HL-60 (cell line): Measurements from ENCODE around the gene ANKRD33B.

Experiments
- CTCF ChIP-seq: IDR thresholded peaks from one replicate; pipeline ENCODE4 v1.5.1; 2011; ENCODE audit warnings: low read length, control low read depth, inconsistent platforms; ENCODE audit not compliant: insufficient read depth
- GABPA ChIP-seq: IDR thresholded peaks from 2 replicates; pipeline ENCODE4 v1.6.1; 2012; ENCODE audit warnings: low read depth
- POLR2AphosphoS5 ChIP-seq: IDR thresholded peaks from 2 replicates; pipeline ENCODE4 v1.6.1; 2012; ENCODE audit warnings: low read depth
- TF ChIP-seq, protein P1 (sequence below): IDR thresholded peaks from 2 replicates; pipeline ENCODE4 v1.6.1; 2012; ENCODE audit warnings: low read depth; ENCODE audit not compliant: insufficient replicate concordance

DNA sequence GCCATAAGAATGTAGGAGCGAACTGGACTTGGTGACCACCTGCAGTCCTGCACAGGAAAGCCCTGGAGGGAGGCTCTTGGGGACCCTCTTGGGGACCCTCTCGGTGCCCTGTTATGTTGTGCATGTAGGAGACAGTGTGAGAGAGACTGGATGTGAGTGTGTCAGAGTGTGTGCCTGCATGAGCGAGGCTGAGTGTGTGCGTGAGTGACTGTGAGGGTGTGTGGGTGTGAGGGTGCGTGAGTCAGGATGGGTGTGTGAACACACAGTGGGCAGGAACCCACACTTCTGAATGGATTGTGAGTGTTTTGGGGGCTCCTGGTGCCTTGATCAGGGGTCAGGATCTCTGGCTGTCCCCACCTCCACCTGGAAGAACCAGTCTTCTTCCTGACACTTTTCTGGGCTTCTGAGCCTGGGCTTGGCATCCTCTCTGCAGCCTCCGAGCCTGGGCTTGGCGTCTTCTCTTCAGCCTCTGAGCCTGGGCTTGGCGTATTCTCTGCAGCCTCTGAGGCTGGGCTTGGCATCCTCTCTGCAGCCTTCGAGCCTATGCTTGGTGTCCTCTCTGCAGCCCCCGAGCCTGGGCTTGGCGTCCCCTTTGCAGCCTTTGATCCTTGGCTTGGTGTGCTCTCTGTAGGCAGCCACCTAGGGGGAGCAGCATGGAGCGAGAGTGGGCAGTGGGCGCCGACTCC is 25.6 kb upstream of the ANKRD33B start:
- TF ChIP-seq CTCF, result no peak
- TF ChIP-seq GABPA, result no peak
- no peak for TF ChIP-seq POLR2AphosphoS5
- TF ChIP-seq, protein P1, sequence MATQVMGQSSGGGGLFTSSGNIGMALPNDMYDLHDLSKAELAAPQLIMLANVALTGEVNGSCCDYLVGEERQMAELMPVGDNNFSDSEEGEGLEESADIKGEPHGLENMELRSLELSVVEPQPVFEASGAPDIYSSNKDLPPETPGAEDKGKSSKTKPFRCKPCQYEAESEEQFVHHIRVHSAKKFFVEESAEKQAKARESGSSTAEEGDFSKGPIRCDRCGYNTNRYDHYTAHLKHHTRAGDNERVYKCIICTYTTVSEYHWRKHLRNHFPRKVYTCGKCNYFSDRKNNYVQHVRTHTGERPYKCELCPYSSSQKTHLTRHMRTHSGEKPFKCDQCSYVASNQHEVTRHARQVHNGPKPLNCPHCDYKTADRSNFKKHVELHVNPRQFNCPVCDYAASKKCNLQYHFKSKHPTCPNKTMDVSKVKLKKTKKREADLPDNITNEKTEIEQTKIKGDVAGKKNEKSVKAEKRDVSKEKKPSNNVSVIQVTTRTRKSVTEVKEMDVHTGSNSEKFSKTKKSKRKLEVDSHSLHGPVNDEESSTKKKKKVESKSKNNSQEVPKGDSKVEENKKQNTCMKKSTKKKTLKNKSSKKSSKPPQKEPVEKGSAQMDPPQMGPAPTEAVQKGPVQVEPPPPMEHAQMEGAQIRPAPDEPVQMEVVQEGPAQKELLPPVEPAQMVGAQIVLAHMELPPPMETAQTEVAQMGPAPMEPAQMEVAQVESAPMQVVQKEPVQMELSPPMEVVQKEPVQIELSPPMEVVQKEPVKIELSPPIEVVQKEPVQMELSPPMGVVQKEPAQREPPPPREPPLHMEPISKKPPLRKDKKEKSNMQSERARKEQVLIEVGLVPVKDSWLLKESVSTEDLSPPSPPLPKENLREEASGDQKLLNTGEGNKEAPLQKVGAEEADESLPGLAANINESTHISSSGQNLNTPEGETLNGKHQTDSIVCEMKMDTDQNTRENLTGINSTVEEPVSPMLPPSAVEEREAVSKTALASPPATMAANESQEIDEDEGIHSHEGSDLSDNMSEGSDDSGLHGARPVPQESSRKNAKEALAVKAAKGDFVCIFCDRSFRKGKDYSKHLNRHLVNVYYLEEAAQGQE, result no peak
